DMS114 treated with DMSO at 0.1 percent for 48 hours (cell line): ENCODE results near the gene DDIT3.
"Not testable (repeated sequence)": the region's sequence is repeated elsewhere in the genome, so short reads cannot be mapped to it uniquely, and the experiment has no call there.

Source experiments
- DNase-seq: peaks from one replicate; lab custom pipeline; 2025; ENCODE audit not compliant: unreplicated experiment; lab: John Stamatoyannopoulos, UW

DDIT3 gene

DNA sequence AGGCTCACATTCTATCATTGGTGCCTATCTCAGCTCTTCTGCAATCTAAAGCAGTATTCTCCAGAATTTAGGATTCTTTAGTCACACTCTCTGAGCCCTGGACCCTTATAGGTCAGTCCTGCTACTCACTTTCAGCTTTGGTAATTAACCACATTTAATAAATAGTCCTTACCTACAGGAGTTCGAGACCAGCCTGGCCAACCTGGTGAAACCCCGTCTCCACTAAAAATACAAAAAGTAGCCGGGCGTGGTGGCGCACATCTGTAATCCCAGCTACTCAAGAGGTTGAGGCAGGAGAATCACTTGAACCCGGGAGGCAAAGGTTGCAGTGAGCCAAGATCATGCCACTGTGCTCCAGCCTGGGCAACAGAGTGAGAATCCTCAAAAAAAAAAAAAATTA, 6.6 kb downstream of the DDIT3 start:
- not testable (repeated sequence) for DNase-seq

DNA sequence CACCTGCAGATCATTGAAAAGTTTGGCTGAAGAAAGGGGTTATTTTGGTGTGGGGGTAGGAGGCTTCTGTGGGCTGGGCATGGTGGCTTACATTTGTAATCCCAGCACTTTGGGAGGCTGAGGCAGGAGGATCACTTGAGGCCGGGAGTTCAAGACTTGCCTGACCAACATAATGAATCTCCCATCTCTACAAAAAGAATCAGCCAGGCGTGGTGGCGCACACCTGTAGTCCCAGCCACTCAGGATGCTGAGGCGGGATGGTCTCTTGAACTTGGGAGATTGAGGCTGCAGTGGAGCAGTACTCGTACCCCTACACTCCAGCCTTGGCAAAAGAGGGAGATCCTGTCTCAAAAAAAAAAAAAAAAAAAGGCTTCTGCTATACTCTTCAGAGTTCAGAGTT, 7.0 kb downstream of the DDIT3 start:
- no peak for DNase-seq

DNA sequence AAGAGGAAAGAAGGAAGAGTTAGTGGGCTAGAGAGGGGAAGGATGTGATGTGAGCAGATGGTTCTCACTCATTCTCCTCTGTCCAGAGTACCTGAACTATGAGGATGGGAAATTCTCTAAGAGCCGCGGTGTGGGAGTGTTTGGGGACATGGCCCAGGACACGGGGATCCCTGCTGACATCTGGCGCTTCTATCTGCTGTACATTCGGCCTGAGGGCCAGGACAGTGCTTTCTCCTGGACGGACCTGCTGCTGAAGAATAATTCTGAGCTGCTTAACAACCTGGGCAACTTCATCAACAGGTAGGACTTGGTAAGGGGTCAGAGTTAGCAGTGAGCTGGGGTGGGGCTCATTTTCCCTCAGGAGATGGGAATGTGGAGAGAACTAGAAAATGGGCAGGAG, 7.6 kb downstream of the DDIT3 start:
- DNase-seq: no peak

DNA sequence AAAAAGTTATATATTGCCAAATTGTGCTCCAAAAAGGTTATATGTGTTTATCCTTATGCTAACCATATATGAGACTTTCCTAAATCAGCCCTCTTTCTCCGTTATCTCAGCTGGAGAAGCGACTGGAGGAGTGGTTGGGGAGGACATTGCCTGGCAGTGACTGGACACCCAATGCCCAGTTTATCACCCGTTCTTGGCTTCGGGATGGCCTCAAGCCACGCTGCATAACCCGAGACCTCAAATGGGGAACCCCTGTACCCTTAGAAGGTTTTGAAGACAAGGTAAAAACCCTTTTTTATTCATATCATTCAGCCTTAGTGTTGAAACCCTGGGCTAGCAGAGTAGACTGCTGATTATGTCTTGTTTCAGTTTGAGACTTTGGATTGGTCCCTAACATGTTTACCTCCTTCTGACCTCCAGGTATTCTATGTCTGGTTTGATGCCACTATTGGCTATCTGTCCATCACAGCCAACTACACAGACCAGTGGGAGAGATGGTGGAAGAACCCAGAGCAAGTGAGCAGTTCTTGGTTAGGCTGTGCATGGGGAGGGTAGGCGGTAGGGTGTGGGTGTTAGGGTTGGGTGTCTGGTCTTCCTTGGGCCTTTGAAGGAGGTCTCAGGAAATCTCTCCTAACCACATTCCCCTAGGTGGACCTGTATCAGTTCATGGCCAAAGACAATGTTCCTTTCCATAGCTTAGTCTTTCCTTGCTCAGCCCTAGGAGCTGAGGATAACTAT, 8.6 kb downstream of the DDIT3 start:
- no peak for DNase-seq

DNA sequence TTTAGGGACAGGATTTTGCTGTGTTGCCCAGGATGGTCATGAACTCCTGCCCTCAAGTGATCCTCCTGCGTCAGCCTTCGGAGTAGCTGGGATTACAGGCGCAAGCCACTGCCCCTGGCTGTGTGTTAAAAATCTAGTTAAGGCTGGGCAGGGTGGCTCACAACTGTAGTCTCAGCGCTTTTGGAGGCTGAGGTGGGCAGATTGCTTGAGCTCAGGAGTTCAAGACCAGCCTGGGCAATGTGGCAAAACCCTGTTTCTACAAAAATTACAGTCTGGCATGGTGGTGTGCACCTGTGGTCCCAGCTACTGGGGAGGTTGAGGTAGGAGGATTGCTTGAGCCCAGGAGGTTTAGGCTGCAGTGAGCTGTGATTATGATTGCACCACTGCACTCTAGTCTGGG, 9.2 kb downstream of the DDIT3 start:
- DNase-seq: no peak

DNA sequence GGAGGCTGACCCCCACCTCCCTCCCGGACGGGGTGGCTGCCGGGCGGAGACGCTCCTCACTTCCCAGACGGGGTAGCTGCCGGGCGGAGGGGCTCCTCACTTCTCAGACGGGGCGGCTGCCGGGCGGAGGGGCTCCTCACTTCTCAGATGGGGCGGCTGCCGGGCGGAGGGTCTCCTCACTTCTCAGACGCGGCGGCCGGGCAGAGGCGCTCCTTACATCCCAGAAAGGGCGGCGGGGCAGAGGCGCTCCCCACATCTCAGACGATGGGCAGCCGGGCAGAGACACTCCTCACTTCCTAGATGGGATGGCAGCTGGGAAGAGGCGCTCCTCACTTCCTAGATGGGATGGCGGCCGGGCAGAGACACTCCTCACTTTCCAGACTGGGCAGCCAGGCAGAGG, 12.5 kb downstream of the DDIT3 start:
- not testable (repeated sequence) for DNase-seq

DNA sequence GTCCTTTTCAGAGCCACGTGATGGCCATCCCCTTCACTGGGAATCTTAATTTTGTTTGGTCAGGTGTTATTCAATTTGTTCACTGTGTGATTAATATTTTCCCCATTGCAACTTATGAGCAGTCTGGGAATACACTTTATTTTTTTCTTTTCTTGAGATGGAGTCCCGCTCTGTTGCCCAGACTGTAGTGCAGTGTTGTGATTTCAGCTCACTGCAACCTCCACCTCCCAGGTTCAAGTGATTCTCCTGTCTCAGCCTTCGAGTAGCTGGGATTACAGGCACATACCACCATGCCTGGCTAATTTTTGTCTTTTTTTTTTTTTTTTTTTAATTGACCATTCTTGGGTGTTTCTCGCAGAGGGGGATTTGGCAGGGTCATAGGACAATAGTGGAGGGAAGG, 13.8 kb downstream of the DDIT3 start:
- not testable (repeated sequence) for DNase-seq

DNA sequence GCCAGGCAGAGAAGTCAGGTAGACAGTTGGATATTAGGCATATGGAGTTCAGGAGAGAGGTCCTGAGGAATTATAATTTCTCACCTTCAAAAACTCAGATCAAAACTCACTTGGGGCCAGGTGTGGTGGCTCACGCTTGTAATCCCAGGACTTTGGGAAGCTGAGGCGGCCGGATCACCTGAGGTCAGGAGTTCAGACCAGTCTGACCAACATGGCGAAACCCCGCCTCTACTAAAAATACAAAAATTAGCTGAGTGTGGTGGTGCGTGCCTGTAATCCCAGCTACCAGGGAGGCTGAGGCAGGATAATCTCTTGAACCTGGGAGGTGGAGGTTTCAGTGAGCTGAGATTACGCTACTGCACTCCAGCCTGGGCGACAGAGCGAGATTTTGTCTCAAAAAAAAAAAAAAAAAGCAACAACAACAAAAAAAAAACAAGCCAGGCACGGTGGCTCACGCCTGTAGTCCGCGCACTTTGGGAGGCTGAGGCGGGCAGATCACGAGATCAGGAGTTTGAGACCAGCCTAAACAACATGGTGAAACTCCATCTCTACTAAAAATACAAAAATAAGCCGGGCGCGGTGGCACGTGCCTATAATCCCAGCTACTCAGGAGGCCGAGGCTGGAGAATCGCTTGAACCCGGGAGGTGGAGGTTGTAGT, 17.9 kb downstream of the DDIT3 start:
- DNase-seq: not testable (repeated sequence)

DNA sequence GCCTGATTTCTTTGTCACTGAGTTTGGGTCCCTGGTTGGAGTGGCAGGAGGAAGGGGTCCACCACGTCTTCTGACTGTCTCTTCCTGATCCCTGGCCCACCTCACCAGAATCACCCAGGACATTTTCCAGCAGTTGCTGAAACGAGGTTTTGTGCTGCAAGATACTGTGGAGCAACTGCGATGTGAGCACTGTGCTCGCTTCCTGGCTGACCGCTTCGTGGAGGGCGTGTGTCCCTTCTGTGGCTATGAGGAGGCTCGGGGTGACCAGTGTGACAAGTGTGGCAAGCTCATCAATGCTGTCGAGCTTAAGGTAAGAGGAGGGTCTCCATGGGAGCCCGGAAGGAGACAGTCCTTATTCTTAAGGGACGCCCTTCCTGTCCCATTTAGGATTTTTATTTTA, 20.1 kb downstream of the DDIT3 start:
- no peak for DNase-seq

DNA sequence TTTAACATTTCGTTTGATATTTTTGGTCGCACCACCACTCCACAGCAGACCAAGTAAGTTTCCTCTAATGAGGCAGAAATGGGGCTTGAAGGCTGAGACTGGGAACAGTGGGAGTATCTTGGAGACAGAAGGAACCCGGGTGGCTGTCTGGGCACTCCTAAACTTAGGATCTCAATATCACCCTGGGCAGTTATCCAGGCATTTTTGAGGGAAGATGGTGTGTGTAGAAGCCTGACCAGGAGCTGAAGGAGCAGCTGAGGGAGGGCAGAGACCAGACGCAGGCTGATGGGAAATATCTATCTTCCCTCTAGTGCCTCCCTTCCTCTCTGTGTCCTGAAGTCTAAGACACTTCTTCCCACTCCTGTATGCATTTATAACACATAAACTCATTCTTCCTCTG, 21.7 kb downstream of the DDIT3 start:
- DNase-seq: no peak

DNA sequence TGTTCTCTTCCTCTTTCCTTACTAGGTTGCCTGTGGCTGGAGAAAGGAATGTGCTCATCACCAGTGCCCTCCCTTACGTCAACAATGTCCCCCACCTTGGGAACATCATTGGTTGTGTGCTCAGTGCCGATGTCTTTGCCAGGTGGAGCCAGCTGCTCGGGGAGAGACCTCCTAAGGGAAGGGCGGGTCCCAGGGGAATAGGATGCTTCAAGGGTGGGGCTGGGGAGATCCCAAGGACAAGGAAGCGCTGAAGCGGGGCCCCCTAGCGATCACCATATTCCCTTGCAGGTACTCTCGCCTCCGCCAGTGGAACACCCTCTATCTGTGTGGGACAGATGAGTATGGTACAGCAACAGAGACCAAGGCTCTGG, 22.2 kb downstream of the DDIT3 start:
- no peak for DNase-seq

DNA sequence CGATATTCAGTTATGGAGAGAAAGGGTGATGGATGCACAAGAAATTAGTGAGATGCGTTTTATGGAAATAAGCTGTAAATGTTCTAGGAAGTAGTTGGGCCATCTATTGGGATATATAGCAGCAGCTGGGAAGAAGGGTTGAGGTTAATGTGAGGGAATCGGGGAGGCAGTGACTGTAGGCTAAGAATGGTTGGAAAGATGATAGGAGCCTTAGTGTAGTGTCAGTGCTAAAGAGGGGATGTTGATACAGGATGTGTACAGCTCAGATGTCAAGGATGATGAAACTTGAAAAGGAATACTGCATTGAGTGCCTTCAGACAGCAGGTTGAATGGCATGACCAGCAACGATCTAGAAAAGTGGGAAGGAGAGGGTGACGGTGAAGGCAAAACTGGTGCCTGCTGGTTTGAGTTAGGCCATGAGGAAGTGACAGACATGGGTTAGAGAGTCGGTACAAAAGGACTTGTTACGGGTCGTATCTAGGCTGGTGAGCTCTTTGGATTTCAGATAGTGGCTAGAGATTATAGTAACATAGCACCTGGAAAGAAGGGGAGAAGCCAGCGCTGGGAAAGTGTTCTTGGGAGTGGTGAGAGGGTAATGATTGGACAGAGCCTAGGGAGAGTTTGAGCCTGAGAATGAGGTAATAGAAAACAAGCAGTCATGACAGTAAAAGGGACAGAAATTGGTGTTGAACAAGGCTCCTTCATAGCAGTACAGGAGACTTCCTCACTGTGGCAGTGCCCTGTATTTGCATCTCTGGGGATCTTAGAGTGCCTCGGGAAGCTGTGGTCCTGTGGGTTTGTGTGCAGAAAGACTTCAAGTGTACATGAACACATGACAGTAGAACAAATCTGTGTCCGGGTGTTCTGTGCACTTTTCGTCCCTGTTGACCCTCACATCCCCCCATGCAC, 22.8 kb downstream of the DDIT3 start:
- DNase-seq: no peak

DNA sequence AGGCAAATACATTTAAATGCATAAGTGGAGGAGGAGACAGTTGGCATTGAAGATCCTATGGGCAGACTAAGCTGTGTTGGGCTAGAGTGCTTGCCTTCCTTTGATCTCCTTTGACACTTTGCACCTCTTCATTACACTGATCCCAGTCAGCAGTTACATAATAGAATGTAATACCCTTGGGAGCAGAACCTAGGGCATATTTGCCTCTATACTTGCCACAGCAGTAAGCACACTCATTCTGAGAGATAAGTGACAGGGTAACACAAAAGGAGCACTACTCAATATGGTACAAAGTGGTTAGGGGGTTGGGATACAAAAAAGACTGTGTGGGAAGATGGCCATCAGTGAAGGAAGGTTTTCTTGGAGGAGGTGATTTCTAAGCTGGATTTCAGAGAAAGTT, 23.5 kb downstream of the DDIT3 start:
- no peak for DNase-seq

DNA sequence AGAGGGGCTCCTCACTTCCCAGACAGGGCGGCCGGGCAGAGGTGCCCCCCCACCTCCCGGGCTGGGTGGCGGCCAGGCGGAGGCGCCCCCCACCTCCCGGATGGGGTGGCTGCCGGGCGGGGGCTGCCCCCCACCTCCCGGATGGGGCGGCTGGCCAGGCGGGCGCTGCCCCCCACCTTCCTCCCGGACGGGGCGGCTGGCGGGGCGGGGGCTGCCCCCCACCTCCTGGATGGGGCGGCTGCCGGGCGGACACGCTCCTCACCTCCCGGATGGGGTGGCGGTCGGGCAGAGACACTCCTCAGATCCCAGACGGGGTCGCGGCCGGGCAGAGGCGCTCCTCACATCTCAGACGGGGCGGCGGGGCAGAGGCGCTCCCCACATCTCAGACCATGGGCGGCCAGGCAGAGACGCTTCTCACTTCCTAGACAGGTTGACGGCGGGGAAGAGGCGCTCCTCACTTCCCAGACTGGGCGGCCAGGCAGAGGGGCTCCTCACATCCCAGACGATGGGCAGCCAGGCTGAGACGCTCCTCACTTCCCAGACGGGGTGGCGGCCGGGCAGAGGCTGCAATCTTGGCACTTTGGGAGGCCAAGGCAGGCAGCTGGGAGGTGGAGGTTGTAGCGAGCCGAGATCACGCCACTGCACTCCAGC, 25.1 kb downstream of the DDIT3 start:
- DNase-seq: not testable (repeated sequence)

DNA sequence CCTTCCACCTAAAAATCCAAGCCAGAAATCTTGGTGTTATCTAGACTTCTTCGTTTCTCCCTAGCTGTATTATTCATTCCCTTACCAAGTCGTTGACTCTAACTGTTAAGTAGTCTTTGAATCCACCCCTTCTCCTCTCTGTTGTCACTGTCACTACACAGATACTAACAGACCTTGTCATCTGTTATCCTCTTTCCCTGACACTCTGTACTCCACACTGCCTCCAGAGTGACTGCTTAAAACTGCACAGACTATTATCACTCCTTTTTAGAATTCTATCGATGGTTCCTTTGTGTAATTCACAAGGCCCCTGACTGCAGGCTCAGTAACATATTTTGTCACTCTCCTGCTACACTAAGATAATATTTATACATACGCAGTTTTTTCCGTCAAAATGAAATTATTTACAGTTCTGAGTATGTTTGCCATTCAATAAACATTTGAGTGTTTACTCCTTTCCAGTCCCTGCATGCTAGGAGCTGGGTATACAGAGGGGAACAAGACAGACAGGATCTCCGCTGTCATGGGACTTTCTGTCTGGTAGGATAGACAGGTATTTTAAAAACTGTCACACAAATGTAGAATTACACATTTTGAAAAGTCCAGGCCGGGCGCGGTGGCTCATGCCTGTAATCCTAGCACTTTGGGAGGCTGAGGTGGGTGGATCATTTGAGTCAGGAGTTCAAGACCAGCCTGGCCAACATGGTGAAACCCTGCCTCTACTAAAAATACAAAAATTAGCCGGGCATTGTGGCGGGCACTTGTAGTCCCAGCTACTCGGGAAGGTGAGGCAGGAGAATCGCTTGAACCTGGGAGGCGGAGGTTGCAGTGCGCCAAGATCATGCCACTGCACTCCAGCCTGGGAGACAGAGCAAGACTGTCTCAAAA, 28.7 kb downstream of the DDIT3 start:
- peak; percentile 74 for DNase-seq

DNA sequence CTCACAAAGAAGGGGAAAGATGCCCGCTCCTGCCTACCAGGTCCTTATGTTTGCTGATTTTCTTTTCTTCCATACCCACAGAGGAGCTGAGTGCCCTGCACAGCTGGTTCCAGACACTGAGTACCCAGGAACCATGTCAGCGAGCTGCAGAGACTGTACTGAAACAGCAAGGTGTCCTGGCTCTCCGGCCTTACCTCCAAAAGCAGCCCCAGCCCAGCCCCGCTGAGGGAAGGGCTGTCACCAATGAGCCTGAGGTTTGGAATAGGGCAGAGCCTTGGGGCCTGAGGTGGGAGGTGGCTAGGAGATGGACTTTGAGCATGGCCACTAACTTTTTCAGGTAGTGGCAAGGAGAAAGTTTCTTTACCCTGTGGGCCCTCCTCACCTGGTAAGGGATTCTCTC, 30.2 kb downstream of the DDIT3 start:
- DNase-seq: no peak

DNA sequence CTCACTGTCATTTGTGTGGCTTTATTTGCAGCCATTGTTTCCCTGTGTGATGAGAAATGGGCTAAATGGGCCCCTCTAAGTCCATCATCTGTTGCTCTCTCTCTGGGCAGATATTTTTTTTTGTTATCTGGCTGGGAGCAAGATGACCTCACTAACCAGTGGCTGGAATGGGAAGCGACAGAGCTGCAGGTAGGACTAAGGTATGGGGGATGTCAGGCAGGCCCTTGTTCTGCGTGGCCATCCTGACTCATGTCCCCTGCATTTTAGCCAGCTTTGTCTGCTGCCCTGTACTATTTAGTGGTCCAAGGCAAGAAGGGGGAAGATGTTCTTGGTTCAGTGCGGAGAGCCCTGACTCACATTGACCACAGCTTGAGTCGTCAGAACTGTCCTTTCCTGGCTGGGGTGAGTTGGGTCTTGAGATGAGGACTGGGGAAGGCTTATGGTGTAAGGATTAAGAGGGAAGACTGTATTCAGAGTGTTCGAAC, 31.1 kb downstream of the DDIT3 start:
- DNase-seq: no peak

DNA sequence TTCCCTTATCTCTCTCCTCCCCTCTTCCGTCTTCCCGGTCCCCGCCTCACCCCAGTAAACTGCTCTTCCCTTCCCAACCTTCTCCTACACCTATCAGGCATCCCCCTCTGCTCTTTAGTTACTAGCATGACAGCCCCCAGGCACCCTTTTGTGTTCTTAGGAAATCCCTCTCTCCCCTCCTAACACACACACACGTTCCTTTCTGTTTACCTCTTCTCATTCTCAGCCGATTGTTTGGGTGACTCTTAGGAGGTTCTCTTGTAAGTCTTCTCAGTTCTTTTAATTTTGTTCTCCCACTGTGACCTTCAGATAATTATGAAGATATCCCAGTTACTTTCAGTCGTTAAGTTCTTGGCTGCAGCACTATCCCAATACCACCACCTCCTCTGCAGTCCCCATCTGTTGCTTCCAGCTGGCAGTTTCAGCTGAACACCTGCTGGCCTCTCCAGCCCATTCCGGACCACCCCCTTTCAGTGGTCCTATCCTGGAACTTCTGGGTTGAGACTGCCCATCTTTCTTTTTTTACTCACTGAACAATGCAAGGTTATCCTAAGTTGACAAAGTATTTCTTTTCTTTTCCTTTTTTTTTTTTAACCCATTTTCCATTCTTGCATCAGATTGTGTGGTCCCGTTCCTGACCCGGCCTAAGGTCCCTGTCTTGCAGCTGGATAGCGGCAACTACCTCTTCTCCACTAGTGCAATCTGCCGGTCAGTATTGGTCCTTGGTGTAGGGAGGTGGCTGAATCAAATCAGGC, 31.7 kb downstream of the DDIT3 start:
- no peak for DNase-seq

DNA sequence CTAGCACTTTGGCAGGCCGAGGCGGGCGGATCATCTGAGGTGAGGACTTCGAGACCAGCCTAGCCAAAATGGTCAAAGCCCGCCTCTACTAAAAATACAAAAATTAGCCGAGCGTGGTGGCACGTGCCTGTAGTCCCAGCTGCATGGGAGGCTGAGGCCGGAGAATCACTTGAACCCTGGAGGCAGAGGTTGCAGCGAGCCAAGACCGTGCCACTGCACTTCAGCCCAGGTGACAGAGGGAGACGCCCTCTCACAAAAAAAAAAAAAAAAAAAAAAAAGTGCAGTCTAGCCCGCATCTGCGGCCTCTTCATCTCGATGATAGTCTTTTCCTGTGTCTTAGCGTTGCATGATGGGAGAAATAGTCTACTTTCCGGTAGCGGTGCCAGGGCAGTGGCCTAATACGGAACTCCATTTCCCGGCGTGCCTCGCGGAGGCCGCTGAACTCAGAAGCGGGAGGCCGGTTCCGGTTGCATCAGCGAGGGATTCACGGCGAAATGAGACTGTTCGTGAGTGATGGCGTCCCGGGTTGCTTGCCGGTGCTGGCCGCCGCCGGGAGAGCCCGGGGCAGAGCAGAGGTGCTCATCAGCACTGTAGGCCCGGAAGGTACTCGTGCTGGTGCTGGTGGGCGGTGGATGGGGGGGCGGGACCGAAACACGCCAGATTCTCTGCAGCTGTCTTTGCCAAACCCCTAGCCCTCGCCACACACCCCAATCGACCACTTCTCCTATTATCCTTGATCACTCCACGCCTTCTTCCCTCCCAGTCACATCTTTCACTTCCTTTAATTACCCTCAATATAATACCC, 32.5 kb downstream of the DDIT3 start, which contains the start of gene MARS1:
TSS of gene MARS1 (plus strand) at position 472 of the 805 bp plus-strand sequence. CDS start at position 495, 23 bp downstream.
- DNase-seq: peak; percentile 98
